Thyroid gland (tissue), 4 donors: Measurements from ENCODE around the gene CCT4.

Experiments used
- CTCF ChIP-seq, 6 experiments: fragments of 200-600 bp in 3 of 6; fragments of 450-650 bp in 3 of 6; sonication (generic) in 3 of 6; IDR thresholded peaks; one replicate each; pipeline ENCODE4 v1.5.1; 2016 to 2019; ENCODE audit warnings: antibody characterized with exemption in 6 of 6, mild to moderate bottlenecking in 2 of 6, inconsistent platforms in 1 of 6, moderate library complexity in 1 of 6
- POLR2A ChIP-seq, 2 donors: fragments of 450-650 bp; IDR thresholded peaks; one replicate each; pipeline ENCODE4 v1.6.1; 2017; ENCODE audit warnings: antibody characterized with exemption in 2 of 2, mild to moderate bottlenecking in 2 of 2, moderate library complexity in 1 of 2

- TF ChIP-seq POLR2A (IDR thresholded peaks at IDR 0.05) (no peak), CTCF (IDR thresholded peaks at IDR 0.05) (no peak)
Observed at GRCh38 chr2:61937098-61937497, 48.6 kb upstream of the CCT4 start.
